SJCRH30 (cell line): ENCODE measurements around the gene ATP2A2. TPM values are rescaled to one million over a fixed set of nuclear protein-coding genes. Genes with fewer than 3 reads are reported as not detected.

Source experiments
- DNase-seq, 2 experiments: peaks; one replicate each; pipeline ENCODE4 v3.0.0-alpha.2; 2015 to 2020
- H3K27ac ChIP-seq: fragments of 250-450 bp; sonication (Bioruptor Pico); 2 replicates; pipeline ENCODE4 v1.5.1; 2020; ENCODE audit warnings: mild to moderate bottlenecking, moderate library complexity
- H3K27me3 ChIP-seq: fragments of 250-450 bp; sonication (Bioruptor Pico); 2 replicates; pipeline ENCODE4 v1.5.1; 2020; ENCODE audit warnings: mild to moderate bottlenecking, moderate library complexity
- H3K36me3 ChIP-seq: fragments of 250-450 bp; sonication (Bioruptor Pico); 2 replicates; pipeline ENCODE4 v1.5.1; 2020; ENCODE audit warnings: mild to moderate bottlenecking, moderate library complexity
- H3K4me1 ChIP-seq: fragments of 250-450 bp; sonication (Bioruptor Pico); 2 replicates; pipeline ENCODE4 v1.5.1; 2020; ENCODE audit warnings: mild to moderate bottlenecking, moderate library complexity
- H3K4me3 ChIP-seq: fragments of 250-450 bp; sonication (Bioruptor Pico); 2 replicates; pipeline ENCODE4 v1.5.1; 2020; ENCODE audit warnings: mild to moderate bottlenecking, moderate library complexity
- H3K9me3 ChIP-seq: fragments of 250-450 bp; sonication (Bioruptor Pico); replicated peaks from 2 replicates; pipeline ENCODE4 v1.5.1; 2020; ENCODE audit warnings: mild to moderate bottlenecking, moderate library complexity
- total RNA-seq: library from RNA; depleted of rRNA; stranded (reverse); fragments of >200 nt; shearing (Covaris generic); gene quantifications from 2 replicates; pipeline ENCODE4 v1.2.3, GENCODE V29; 2014

Gene ATP2A2
- total RNA-seq, 1 experiment from 2014 or later: 166 TPM

GRCh38 chr12:110277530-110278254 lies 3.4 kb upstream of the ATP2A2 start:
- Histone ChIP-seq H3K36me3 (peaks cover 2% of the 10 kb centered on the region), H3K4me3 (no peak overlapping the region)

GRCh38 chr12:110278255-110278536 lies 2.9 kb upstream of the ATP2A2 start:
- DNase-seq: no peak
- Histone ChIP-seq H3K4me3 (no peak overlapping the region), H3K27me3 (no peaks in the 10 kb centered on the region), H3K27ac (no peak overlapping the region), H3K36me3 (peaks cover 7% of the 10 kb centered on the region), H3K9me3 (no peaks in the 10 kb centered on the region), H3K4me1 (peaks cover 6% of the 10 kb centered on the region)

More at GRCh38 chr12:110277530-110278254, 3.4 kb upstream of the ATP2A2 start:
- H3K27me3 ChIP-seq: no peaks in the 10 kb centered on the region
- H3K27ac ChIP-seq: no peak overlapping the region
- no peaks in the 10 kb centered on the region for H3K9me3 ChIP-seq
- DNase-seq: no peak
- 0 out of 2 replicates have a peak, but pooled peaks cover 4% of the 10 kb centered on the region for H3K4me1 ChIP-seq

GRCh38 chr12:110279566-110280375 lies 1.3 kb upstream of the ATP2A2 start:
- H3K9me3 ChIP-seq: no peaks in the 10 kb centered on the region
- H3K36me3 ChIP-seq: peaks cover 21% of the 10 kb centered on the region
- no peak overlapping the region for H3K27ac ChIP-seq
- H3K4me3 ChIP-seq: peak overlapping the region; percentile 89
- peaks cover 14% of the 10 kb centered on the region for H3K4me1 ChIP-seq
- DNase-seq: peak in 1 of 2 experiments; percentile 19
- H3K27me3 ChIP-seq: no peaks in the 10 kb centered on the region

- Histone ChIP-seq H3K4me3 (peak overlapping the region; percentile 89), H3K9me3 (no peaks in the 10 kb centered on the region), H3K27ac (peak overlapping the region; percentile 94), H3K4me1 (peaks cover 14% of the 10 kb centered on the region), H3K27me3 (no peaks in the 10 kb centered on the region), H3K36me3 (peaks cover 27% of the 10 kb centered on the region)
- peak in 1 of 2 experiments; percentile 55 for DNase-seq
These were observed 662 bp upstream of the ATP2A2 start for GRCh38 chr12:110280392-110280778.

GRCh38 chr12:110281549-110282299 lies 677 bp downstream of the ATP2A2 start:
- peak overlapping the region; percentile 89 for H3K4me3 ChIP-seq
- H3K36me3 ChIP-seq: peaks cover 37% of the 10 kb centered on the region
- no peaks in the 10 kb centered on the region for H3K9me3 ChIP-seq
- DNase-seq: peak; percentile 48 to 61
- H3K27me3 ChIP-seq: no peaks in the 10 kb centered on the region
- H3K4me1 ChIP-seq: peaks cover 14% of the 10 kb centered on the region
- peak overlapping the region; percentile 94 for H3K27ac ChIP-seq

- Histone ChIP-seq H3K27ac (peak overlapping the region; percentile 94), H3K36me3 (peaks cover 44% of the 10 kb centered on the region), H3K4me1 (peaks cover 14% of the 10 kb centered on the region), H3K4me3 (peak overlapping the region; percentile 89), H3K9me3 (no peaks in the 10 kb centered on the region), H3K27me3 (no peaks in the 10 kb centered on the region)
- no peak for DNase-seq
These were observed 1.3 kb downstream of the ATP2A2 start for GRCh38 chr12:110282300-110282860.

GRCh38 chr12:110282956-110283817 lies 2.1 kb downstream of the ATP2A2 start:
- DNase-seq: no peak

GRCh38 chr12:110284597-110284996 lies 3.5 kb downstream of the ATP2A2 start:
- Histone ChIP-seq H3K27me3 (no peaks in the 10 kb centered on the region), H3K9me3 (no peaks in the 10 kb centered on the region), H3K4me1 (peaks cover 11% of the 10 kb centered on the region), H3K36me3 (peaks cover 62% of the 10 kb centered on the region), H3K27ac (no peak overlapping the region), H3K4me3 (peak overlapping the region; percentile 89; the same call in 1 of the 2 replicates)
- no peak for DNase-seq

More at GRCh38 chr12:110282956-110283817, 2.1 kb downstream of the ATP2A2 start:
- no peak overlapping the region for H3K27ac ChIP-seq
- H3K4me1 ChIP-seq: peaks cover 14% of the 10 kb centered on the region
- no peaks in the 10 kb centered on the region for H3K27me3 ChIP-seq
- peaks cover 50% of the 10 kb centered on the region for H3K36me3 ChIP-seq
- peak overlapping the region; percentile 89 for H3K4me3 ChIP-seq
- H3K9me3 ChIP-seq: no peaks in the 10 kb centered on the region

GRCh38 chr12:110286623-110287022 lies 5.6 kb downstream of the ATP2A2 start:
- no peak overlapping the region for H3K4me3 ChIP-seq
- H3K9me3 ChIP-seq: no peaks in the 10 kb centered on the region
- H3K36me3 ChIP-seq: peaks cover 77% of the 10 kb centered on the region
- no peak for DNase-seq
- peaks cover 11% of the 10 kb centered on the region for H3K4me1 ChIP-seq
- H3K27me3 ChIP-seq: no peaks in the 10 kb centered on the region
- H3K27ac ChIP-seq: no peak overlapping the region

- peaks cover 85% of the 10 kb centered on the region for H3K36me3 ChIP-seq
- H3K27ac ChIP-seq: no peak overlapping the region
- no peak overlapping the region for H3K4me3 ChIP-seq
- peaks cover 11% of the 10 kb centered on the region for H3K4me1 ChIP-seq
- H3K27me3 ChIP-seq: no peaks in the 10 kb centered on the region
- H3K9me3 ChIP-seq: no peaks in the 10 kb centered on the region
- no peak for DNase-seq
These were observed 6.9 kb downstream of the ATP2A2 start for GRCh38 chr12:110287986-110288385.

- peaks cover 85% of the 10 kb centered on the region for H3K36me3 ChIP-seq
- H3K4me1 ChIP-seq: peaks cover under 1% of the 10 kb centered on the region; the same call in 1 of the 2 replicates
- H3K9me3 ChIP-seq: no peaks in the 10 kb centered on the region
- no peak overlapping the region for H3K4me3 ChIP-seq
- H3K27me3 ChIP-seq: no peaks in the 10 kb centered on the region
- DNase-seq: no peak
- no peak overlapping the region for H3K27ac ChIP-seq
These were observed 8.1 kb downstream of the ATP2A2 start for GRCh38 chr12:110289044-110289710.

- Histone ChIP-seq H3K27me3 (no peaks in the 10 kb centered on the region), H3K27ac (no peak overlapping the region), H3K4me1 (no peaks in the 10 kb centered on the region), H3K36me3 (peaks cover 83% of the 10 kb centered on the region), H3K9me3 (no peaks in the 10 kb centered on the region), H3K4me3 (no peak overlapping the region)
- no peak for DNase-seq
These were observed 8.6 kb downstream of the ATP2A2 start for GRCh38 chr12:110289711-110290078.

GRCh38 chr12:110301065-110301806 lies 20.2 kb downstream of the ATP2A2 start:
- no peak overlapping the region for H3K27ac ChIP-seq
- H3K27me3 ChIP-seq: no peaks in the 10 kb centered on the region
- no peak for DNase-seq
- H3K9me3 ChIP-seq: no peaks in the 10 kb centered on the region
- no peak overlapping the region for H3K4me3 ChIP-seq
- peaks cover 86% of the 10 kb centered on the region for H3K36me3 ChIP-seq
- no peaks in the 10 kb centered on the region for H3K4me1 ChIP-seq
